WERI-Rb-1 (cell line): ENCODE data around the gene IMMP2L.

Experiments used
- DNase-seq: peaks from one replicate; pipeline ENCODE4 v3.0.0-alpha.2; 2020
- H3K27ac ChIP-seq: fragments of 250-450 bp; sonication (Bioruptor Pico); 2 replicates; pipeline ENCODE4 v1.5.1; 2020; ENCODE audit warnings: mild to moderate bottlenecking, moderate library complexity
- H3K27me3 ChIP-seq: fragments of 250-450 bp; sonication (Bioruptor Pico); 2 replicates; pipeline ENCODE4 v1.5.1; 2021; ENCODE audit warnings: mild to moderate bottlenecking, low read depth, moderate library complexity; ENCODE audit not compliant: insufficient read depth, severe bottlenecking
- H3K36me3 ChIP-seq: fragments of 250-450 bp; sonication (Bioruptor Pico); 2 replicates; pipeline ENCODE4 v1.5.1; 2020; ENCODE audit warnings: mild to moderate bottlenecking, moderate library complexity
- H3K4me3 ChIP-seq: 2 replicates; pipeline ENCODE4 v1.5.1; 2011; ENCODE audit warnings: low read depth, mild to moderate bottlenecking, control low read depth, low read length
- H3K9me3 ChIP-seq: fragments of 250-450 bp; sonication (Bioruptor Pico); 2 replicates; pipeline ENCODE4 v1.5.1; 2021; ENCODE audit warnings: mild to moderate bottlenecking, moderate library complexity; ENCODE audit not compliant: severe bottlenecking
- TF ChIP-seq, protein P1 (sequence below): IDR thresholded peaks from 2 replicates; pipeline ENCODE4 v1.5.1; 2011; ENCODE audit warnings: low read depth, mild to moderate bottlenecking, control low read depth, inconsistent platforms, low read length

The IMMP2L gene

DNA sequence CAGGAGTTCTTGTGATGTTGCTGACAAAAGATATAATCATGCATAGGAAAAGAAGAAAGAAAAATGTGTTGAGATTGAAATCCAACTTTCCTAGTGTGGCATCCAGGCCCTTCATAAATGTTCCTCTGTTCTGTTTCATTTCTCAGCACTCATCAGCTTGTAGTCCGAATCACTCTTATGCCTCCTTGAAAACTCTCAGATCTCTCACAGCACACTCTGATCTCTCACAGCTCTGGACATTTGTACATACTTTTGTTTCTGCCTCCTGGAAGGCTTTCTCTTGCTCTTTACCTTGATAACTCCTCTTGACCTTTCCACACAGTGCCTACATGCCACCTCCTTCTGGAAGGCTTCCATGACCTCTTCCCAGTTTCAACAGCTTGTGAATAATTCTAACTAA, 880.4 kb downstream of the IMMP2L start:
- Histone ChIP-seq H3K36me3 (no peaks in the 10 kb centered on the region), H3K27me3 (no peaks in the 10 kb centered on the region), H3K9me3 (no peaks in the 10 kb centered on the region), H3K4me3 (no peak overlapping the region), H3K27ac (no peak overlapping the region)
- TF ChIP-seq, protein P1, sequence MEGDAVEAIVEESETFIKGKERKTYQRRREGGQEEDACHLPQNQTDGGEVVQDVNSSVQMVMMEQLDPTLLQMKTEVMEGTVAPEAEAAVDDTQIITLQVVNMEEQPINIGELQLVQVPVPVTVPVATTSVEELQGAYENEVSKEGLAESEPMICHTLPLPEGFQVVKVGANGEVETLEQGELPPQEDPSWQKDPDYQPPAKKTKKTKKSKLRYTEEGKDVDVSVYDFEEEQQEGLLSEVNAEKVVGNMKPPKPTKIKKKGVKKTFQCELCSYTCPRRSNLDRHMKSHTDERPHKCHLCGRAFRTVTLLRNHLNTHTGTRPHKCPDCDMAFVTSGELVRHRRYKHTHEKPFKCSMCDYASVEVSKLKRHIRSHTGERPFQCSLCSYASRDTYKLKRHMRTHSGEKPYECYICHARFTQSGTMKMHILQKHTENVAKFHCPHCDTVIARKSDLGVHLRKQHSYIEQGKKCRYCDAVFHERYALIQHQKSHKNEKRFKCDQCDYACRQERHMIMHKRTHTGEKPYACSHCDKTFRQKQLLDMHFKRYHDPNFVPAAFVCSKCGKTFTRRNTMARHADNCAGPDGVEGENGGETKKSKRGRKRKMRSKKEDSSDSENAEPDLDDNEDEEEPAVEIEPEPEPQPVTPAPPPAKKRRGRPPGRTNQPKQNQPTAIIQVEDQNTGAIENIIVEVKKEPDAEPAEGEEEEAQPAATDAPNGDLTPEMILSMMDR = no peak
- DNase-seq = no peak

DNA sequence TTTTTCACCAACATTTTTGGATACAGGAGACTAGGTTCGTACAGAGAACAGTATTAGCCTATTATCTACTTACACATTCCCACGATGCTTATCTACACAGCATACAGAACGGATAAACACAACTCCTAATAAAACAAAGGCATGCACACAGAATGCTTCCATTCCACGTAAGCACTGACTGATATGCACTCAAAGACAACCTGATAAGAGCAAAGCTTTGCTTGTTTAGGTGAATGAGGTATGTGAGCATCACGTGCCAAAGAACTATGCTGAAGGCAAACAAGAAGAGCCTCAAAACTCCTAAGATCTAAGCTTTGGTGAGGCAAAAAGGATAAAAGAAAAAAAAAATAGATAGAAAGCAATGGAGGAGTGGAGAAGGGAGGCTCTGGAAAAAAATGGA, 884.9 kb downstream of the IMMP2L start:
- Histone ChIP-seq H3K4me3 (no peak overlapping the region), H3K27ac (no peak overlapping the region), H3K36me3 (no peaks in the 10 kb centered on the region), H3K9me3 (peaks cover 7% of the 10 kb centered on the region), H3K27me3 (no peaks in the 10 kb centered on the region)
- no peak for DNase-seq
- TF ChIP-seq, protein P1 = no peak

DNA sequence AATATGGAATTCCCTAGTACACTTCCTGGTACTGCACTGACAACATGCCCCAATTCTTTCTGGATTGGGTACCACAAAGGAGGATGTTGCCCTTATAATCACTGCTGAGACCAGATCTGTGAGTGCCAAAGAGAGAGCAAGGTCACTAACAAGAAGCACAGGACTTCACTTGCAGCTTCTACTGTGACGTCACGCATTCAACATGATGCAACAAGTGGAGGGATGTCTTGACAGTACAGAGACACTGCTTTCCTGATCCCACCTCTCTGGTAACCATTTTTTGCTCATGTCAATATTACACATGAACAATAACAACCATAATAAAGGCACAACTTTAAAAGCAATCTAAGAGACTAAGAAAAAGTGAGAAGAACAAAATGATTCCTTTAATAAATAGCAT, 885.5 kb downstream of the IMMP2L start:
- TF ChIP-seq, protein P1 = no peak
- H3K27ac ChIP-seq = no peak overlapping the region
- H3K9me3 ChIP-seq = peaks cover 7% of the 10 kb centered on the region

DNA sequence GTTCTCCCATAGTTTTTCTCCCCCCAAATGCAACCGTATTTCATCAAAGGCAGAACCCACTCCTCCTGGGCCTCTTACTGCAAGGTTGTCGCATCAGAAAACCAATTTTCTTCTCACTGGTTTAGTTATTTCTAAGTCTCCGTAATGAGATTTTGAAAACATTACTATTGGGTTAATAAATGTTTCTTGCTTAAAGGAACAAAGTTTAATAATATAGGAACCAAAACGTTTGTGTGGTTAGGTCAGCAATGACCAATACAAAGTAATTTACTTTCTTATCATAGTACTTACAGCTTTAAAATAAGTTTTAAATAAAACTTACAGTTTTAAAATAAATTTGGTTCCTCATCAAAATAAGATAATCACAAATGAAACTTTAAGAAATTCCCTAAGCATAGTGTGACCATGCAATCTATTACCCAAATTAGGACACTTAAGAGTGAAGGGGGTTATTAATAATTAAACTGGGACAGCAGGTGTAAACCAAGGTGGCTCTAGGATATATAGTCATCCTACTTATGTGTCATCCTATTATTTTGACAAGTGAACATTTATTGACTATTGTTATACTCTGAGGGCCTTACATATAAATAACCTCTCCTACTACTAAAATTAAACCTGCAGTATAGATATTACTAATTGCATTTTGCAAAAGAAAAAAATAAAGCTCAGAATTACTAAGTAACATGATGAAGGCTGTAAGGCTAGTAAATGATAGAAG, 886.7 kb downstream of the IMMP2L start:
- H3K36me3 ChIP-seq = no peaks in the 10 kb centered on the region
- no peak for DNase-seq
- H3K27ac ChIP-seq = no peak overlapping the region
- TF ChIP-seq, protein P1 = no peak
- H3K27me3 ChIP-seq = no peaks in the 10 kb centered on the region
- H3K9me3 ChIP-seq = peaks cover 7% of the 10 kb centered on the region
- H3K4me3 ChIP-seq = no peak overlapping the region

More for the DNA sequence above, 885.5 kb downstream of the IMMP2L start:
- Histone ChIP-seq H3K27me3 (no peaks in the 10 kb centered on the region), H3K36me3 (no peaks in the 10 kb centered on the region), H3K4me3 (no peak overlapping the region)
- no peak for DNase-seq

DNA sequence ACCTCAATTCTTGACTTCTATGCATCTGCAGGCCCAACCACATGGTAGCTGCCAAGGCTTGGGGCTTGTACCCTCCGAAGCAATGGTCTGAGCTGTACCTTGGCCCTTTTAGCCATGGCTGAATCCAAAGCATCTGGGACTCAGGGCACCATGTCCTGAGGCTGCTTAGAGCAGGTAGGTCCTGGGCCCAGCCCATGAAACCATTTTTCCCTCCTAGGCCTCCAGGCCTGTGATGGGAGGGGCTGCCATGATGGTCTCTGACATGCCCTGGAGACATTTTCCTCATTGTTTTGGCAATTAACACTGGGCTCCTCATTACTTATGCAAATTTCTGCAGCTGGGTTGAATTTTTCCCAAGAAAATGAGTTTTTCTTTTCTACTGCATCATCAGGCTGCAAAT, 889.1 kb downstream of the IMMP2L start:
- Histone ChIP-seq H3K36me3 (no peaks in the 10 kb centered on the region), H3K9me3 (peaks cover 7% of the 10 kb centered on the region), H3K27ac (no peak overlapping the region), H3K4me3 (no peak overlapping the region), H3K27me3 (no peaks in the 10 kb centered on the region)
- TF ChIP-seq, protein P1 = no peak
- DNase-seq = no peak

DNA sequence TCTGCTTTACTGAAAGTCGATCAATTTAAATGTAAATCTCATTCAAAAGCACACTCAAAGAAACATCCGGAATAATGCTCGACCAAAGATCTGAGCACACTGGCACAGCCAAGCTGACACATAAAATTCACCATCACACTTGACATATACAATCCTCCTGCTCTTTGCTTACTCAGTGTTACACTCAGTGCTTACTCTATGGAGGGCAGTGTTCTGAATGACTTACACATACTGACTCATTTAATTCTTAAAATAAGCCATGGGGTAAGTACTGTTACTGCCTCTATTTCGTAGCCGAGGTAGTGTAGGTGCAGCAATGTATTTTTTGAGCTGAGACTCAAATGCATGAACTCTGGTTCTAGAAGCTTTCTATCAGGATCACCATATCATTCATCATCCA, 892.9 kb downstream of the IMMP2L start:
- H3K36me3 ChIP-seq = no peaks in the 10 kb centered on the region
- no peaks in the 10 kb centered on the region for H3K27me3 ChIP-seq
- DNase-seq = no peak
- peaks cover 7% of the 10 kb centered on the region for H3K9me3 ChIP-seq
- peak overlapping the region; percentile 28 for H3K4me3 ChIP-seq
- peak overlapping the region; percentile 41 for H3K27ac ChIP-seq
- TF ChIP-seq, protein P1 = no peak
